ENCODE measurements around the gene DIAPH1.

DNA sequence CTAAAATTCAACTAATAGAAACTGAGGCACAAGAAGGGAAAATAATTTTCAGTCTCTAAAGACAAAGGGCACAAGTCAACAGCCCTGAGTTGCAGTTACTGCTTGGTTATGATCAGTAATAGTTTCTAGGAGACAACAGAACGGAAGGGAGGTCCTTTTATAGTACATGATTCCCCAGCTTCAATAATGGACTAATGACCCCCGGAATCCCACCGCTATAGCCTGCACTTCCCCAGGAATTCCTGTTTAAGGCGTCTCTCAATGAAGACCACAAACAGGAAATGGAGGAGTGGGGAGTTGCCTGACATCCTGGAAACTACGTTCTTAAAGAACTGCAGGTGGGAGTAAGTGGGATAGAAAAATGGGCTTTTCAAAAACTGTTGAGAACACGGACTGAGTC lies 60.6 kb downstream of the DIAPH1 start:
- TF ChIP-seq, protein P1, sequence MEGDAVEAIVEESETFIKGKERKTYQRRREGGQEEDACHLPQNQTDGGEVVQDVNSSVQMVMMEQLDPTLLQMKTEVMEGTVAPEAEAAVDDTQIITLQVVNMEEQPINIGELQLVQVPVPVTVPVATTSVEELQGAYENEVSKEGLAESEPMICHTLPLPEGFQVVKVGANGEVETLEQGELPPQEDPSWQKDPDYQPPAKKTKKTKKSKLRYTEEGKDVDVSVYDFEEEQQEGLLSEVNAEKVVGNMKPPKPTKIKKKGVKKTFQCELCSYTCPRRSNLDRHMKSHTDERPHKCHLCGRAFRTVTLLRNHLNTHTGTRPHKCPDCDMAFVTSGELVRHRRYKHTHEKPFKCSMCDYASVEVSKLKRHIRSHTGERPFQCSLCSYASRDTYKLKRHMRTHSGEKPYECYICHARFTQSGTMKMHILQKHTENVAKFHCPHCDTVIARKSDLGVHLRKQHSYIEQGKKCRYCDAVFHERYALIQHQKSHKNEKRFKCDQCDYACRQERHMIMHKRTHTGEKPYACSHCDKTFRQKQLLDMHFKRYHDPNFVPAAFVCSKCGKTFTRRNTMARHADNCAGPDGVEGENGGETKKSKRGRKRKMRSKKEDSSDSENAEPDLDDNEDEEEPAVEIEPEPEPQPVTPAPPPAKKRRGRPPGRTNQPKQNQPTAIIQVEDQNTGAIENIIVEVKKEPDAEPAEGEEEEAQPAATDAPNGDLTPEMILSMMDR (IDR thresholded peaks at IDR 0.05; ENCODE audit: low read depth, low read length, poor library complexity, severe bottlenecking): no peak
- no peak for TF ChIP-seq EZH2phosphoT487 (IDR thresholded peaks at IDR 0.05; ENCODE audit: borderline replicate concordance, low read length)

All from DOHH2 (cell line).